Measurements from ENCODE around the gene LRRC8B.

- TF ChIP-seq CTCF (optimal IDR thresholded peaks at IDR 0.05 in 1 of 3, IDR thresholded peaks at IDR 0.05 in 1 of 3, conservative IDR thresholded peaks at IDR 0.05 in 1 of 3; ENCODE audit: extremely low read depth in 1 of 3, insufficient read depth in 2 of 3, low read length in 3 of 3) (no peak), EZH2 (IDR thresholded peaks at IDR 0.05; ENCODE audit: low read length) (no peak)
These were observed 89.3 kb downstream of the LRRC8B start for GRCh38 chr1:89613928-89614327.
